ENCODE results near the gene SMOC1.

The SMOC1 gene

DNA sequence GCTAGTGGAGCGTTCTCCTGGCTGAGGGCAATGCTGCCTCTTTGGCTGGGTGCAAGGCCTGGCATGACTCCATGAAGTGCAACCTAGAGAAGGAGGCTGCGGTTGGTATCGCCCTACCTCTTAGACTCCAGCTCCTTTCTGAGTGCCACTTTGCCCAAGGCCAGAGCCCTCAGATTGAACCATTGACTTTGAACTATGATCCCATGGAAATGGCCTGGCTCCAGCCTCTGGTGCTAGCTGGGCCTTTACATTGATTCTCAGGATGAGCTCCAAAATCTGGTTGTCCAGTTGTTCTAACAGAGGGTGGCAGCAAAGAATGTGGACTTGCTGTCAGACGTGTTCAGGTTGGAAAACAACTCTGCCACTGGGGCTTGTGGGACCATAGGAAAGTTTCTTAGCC is 16.1 kb upstream of the SMOC1 start:
- DNase-seq: no peak

DNA sequence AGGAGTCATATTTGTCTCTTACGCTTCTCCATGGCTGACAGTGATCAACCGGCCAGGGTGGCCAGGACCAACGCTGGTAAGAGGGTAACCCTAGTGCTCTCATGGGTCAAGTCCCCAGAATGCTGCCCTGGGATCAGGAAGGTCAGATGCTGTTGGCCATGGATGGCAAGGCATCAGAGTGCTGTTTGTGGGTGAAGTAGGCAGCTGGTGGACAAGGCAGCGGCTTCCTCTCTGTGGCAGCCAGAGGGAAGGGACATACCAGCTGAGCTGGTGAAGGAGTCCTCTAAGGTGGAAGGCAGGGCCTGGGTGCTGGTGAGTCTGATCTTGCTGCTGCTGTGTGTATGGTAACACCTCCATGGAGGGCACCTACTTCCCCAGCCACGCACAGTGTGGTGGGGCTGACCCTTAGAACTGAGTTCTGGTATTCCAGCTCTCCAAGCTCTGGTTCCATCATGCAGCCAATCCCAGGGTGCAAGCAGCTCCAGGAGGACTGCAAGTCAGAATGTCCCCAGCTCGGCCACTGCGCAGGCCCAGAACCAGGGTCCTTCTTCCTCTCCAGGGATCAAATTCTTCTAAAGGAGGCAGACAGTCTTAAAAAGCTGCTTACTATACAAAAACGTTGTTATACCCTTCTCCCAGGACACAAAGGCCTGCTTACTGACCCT is 13.4 kb upstream of the SMOC1 start:
- DNase-seq: no peak

DNA sequence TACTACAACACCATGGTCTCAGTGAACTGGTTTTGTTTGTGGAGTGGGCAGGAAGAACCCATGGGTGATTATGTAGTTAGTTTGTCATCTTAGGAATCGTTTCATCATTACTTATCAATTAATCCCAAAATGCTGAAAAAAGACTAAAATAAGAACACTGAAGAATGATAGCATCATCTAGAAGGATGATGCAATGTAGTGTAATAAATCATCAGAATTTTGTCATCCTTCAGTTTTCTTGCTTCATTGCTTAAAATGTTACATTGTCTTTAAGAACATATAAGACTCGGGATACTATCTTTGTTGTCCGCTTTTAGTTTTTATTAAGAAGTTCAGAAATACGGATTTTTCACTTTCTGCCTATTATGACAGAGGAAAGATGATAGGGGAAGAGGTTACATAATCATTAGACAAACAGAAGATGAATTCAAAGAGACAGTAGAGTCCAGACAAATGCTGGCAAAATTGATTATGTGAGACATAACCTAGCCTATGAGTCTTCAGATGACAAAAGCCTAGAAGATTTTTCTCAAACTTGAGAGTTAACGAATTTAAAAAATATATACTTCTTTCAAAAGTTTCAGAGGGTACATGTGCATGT is 10.8 kb upstream of the SMOC1 start:
- DNase-seq: no peak

DNA sequence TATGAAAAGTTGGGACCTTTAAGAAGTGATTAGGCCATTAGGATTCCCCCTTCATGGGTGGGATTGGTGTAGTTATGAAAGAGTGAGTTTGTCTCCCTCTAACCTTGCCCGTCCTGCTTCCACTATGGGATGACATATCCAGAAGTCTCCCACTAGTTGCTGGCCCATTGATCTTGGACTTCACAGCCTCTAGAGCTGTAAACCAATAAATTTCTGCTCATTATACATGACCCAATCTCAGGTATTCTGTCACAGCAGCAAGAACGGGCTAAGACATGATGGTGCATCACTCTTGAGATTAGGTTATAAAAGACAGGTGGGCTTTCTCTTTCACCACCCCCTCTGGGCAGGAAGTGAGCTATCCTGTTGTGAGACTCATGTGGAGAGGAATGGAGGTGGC is 8.6 kb upstream of the SMOC1 start:
- DNase-seq: no peak

DNA sequence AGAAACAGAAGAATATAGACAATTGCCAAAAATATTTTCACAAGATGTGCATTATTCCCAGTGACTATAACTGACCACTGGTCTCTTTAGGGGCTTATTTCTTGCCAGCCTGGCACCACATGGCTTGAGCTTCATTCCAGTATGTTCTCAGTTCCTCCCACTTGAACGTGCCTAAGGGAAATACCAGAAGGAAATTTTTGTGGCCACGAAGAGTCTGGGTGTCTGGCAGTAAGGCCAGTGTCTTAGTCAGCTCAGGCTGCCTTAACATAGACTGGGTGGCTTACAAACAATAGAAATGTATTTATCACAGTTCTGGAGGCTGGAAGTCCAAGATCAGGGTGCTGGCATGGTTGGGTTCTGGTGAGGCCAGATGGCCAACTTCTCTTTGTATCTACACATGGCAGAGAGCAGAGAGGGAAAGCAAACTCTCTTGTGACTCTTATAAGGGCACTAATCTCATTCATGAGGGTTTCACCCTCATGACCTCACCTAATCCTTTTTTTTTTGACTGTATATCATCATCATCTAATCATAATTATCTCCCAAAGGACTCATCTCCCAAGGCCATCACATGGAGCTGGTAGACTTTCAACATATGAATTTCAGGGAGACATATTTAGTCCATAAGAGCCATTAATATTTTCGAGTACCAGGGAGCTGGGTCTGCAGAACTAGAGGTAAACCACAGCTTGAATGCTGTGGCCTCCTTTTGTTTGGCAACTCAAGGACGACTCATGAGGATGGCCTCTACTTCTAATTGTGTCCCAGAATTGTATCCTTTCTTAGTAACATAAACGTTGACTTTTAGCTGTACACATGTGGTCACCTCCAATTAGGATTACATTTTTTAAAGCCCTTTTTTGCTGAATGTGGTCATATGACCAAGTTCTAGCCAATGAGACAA is 5.1 kb upstream of the SMOC1 start:
- no peak for DNase-seq

DNA sequence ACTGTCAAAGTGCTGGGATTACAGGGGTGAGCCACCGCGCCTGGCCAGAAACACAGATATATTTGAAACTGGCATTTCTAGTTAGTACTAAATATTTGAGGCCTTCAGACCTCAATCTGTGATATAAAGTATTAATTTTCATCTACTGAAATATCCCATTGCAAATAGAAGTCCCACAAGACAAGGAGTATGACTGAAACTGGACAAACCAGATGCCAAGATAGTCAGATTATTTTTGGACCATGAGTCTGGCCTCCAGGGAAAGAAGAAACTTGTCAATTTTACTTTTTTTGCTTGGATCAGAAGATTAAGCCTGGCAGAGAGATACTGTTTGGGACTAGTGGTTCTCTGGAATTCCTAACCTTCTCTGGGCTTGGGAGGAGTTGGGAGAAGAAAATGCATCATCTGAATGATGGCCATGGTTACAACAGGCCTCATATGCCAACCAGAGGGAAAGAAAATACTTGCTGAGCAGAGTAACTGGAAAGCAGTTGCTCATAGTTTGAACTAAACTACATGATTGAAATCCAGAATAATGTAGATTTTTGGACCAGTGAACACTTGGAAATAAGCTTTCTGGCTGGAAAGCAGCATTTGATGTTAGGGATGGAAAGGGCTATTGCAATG is 2.9 kb upstream of the SMOC1 start:
- no peak for DNase-seq

DNA sequence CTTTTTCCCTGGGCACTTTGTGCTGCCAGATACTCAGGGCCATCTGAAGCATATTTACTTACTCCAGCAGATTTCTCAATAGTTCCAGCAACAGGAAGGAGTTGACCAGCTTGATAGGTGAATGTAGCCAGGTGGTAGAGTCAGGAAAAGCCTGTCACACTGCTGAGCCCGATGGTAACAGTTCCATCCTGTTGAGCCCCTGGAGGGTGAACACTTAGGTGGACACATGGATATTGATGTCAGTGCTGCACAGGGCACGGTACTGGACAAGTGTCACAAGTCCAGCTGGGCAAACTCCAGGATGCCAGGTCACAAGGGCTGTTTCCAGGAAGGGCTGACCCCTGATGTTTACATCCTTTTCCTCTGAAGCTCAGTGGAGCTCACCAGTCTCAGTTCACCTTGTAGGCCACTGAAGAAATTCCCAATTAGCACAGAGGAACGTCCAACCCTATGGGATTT is 2.3 kb upstream of the SMOC1 start:
- no peak for DNase-seq

DNA sequence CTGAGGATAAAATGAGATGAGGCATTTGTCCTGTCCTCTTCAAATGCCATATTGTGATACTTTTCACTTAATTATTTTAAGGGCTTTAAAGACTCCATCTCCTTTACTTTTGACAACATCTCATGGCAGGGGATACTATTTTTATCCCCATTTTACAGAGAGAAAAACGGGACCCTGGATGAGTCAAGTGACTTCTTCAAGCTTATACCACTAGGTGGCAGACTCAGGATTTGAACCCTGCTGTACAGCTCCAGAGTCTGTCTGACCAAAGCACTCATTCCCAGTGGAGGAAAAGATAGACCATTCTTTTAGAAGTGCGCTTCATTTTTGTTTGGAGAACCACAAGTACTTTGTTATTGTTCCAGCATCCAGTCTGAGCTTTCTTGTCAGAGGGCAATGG is 1.7 kb upstream of the SMOC1 start:
- DNase-seq: no peak

DNA sequence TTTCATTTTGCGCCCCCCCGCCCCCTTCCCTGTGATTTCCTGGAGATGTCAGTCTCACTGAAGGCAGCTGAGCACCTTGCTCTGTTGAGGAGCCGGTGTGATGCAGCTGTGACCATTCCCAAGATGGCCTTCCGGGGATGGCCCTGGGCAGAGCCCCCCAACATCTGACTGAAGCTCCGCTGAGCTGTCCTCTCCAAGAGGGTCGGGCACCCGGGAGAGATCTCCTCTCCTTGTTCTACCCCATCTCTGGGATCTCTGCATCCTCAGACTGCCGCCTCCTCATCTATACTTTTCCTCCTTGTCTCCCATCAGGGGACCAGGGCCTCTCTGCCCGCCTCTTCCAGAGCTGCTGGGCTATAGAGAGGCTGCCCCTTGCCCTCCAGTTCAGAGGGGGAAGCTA is 965 bp upstream of the SMOC1 start:
- no peak for DNase-seq

DNA sequence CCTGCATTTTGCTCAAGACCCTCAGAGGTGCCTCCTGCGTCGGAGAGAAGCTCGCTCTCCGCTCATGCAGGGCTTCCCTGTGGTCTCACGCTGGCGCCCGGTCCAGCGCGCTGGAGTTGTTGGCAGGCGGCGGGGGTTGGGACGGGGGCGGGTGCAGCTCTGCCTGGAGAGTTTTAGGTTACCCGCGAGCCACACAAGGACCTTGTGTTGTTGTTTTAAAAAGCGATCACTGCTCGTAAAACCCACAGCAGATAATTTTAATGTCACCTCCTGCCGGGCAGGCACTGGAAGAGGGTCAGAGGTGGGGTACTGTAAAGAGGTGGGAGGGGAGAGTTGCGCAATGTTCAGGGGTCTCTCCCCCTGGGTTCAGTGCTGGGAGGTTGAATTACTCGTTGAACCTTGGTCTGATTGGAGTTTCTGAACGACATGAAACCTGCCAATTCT is 850 bp downstream of the SMOC1 start:
- DNase-seq: no peak

DNA sequence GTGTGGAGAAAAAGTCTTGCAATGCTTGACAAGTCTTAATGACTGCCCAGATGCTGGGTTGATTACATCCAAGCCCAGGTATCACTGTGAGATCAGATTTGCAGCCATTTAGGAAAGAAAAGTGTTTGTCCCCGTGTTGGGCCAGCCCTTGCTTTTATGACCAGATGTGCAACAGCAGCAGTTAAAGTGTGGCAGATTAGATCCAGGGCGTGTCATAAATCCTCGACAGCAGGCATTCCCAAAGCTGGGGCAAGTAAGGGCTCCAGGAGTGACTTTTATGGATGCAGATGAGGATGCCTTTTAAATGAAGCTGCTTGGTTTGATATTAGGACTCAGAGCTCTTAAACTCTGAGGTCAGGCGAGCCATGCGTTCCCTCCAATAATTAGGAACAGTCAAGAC is 1.7 kb downstream of the SMOC1 start:
- no peak for DNase-seq

DNA sequence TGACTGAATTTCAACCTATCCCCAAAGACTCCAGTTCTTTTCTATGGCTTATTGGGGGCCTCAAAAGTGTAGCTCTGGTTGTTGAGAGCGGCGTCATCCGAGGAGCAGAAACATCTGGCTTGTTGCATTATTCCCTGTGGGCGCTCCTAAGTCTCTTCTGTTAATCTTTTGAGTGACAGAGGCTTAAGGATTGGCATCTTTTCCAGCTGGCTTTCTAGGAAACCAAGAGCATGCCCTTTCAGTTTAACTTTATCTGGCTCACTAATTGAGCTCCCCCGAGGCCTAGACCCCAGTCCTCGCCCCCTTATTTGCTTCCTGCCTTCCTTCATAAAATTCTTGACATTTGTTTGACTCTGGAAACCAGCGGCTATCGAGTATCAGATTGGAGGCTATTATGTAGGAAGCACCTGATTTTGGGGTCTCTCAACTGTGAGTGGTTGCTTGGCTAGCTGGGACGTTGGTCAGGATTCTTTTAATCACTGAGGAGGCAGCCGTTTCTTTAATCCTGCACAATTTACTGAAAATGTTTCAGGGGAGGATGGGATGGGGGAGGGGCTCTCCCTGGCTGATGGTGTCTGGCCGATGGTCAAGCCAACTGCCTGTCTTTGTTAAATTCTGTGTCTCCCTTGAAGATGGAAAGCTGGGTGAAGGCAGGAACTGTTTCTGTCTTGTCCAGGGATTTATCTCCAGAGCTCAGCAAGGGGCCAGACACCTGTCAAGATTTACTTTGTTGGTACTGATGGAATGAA is 3.1 kb downstream of the SMOC1 start:
- no peak for DNase-seq

DNA sequence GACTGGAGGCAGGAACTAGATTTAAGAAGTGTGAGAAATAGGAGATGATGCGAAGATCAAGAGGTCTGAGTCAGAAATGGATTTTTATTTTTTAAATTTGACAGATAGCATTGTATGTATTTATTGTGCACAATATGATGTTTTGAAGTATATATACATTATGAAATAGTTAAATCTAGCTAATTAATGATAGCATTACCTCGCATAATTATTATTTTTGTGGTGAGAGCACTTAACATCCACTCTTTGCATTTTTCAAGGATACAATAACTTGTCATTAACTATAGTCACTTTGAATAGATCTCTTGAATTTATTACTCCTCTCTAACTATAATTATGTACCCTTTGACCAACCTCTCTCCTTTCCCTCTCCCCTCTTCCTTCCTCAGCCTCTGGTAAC is 3.7 kb downstream of the SMOC1 start:
- DNase-seq: no peak

DNA sequence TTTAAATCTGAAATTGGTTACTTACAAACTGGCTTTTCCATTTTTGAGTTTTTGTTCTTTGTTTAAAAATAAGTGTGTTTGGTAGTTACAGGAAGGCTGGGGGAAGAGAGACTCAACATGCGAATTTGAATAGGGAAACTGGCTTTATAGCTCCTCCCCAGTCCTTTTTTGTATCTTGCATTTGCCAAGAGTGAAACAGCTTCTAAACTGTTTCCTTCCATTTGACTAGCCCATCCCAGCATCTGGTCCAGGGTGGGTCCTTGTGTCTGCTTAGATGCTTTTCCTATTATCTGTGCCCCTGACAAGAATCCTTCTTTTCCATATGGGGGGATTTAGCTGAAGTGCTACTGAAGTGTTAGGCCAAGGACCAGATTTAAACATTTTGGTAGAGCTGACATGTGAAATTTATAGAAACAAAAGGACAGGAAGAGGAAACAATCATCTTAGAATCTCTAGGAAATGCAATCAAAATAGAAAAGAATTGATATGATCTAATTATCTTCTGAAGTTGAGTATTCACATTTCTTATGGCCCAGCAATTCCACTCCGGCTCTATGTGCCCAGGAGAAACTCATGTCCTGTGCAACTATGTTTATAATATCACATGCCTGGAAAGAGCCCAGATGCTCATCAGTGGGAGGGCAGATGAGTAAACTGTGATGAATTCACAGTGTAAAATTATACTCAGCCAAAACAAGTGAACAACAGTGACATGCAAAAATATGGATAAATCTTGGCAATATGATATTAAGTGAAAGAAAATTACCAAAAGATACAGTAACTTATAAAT is 7.4 kb downstream of the SMOC1 start:
- DNase-seq: no peak

DNA sequence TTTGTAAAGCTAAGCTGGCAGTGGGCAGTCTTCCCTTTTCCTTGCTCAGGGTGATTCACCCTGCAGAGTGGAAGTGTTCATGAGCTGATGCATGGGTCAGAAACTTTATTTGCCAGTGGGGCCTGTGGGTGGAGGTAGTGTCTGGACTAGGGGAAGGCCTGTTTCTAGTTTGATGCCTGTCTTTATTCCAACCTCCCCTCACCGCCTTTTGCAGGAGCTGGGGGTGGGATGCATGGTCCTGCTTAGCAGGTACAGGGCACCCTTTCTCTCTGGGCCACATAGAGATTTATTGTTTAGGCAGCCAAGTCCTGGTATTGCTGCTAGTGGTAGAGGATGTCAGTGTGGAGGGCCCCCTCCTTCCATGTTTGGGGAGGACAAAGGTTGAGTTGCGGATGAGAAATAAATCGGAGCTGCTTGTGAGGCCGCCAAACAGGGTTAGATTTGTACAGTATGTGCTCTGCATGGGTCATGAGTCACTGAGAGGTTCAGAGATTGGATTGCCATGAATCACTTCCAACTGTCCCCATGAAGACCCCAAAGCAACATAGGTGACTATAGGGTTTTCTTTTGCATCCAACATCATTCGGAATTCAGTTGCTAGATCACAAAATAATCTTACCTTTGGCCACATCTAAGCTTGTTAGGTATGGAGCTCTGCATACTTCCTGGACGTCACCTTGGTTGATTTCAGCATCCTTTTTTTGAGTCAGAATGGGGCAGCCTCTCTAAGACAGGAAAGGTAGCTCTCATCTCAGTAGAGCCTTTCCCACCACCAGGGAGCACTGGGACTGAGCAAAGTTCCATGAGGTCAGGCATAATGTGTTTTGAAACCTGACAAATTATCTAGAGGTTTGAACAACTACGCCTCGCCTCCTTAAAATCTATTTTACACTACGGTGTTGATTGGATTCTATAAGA is 8.8 kb downstream of the SMOC1 start:
- no peak for DNase-seq

DNA sequence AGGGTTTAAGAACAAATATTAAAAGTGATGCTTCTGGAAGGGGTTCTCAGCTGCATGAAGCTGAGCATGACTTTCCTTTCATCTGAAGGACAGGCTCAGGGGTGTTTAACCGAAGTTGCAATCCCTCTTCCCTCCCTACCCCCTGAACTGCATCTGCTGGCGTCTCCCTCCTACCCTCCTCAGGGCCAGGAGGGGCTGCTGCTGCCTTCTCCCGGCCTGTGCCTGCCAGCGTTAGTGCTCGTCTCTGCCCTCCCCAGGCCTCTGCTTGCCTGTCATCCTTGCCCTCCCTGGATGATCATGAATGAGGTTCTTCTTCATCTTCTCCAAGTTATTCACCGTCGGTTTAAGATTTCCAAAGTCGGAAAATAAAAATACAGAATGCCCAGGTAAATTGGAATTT is 12.2 kb downstream of the SMOC1 start:
- DNase-seq: no peak

DNA sequence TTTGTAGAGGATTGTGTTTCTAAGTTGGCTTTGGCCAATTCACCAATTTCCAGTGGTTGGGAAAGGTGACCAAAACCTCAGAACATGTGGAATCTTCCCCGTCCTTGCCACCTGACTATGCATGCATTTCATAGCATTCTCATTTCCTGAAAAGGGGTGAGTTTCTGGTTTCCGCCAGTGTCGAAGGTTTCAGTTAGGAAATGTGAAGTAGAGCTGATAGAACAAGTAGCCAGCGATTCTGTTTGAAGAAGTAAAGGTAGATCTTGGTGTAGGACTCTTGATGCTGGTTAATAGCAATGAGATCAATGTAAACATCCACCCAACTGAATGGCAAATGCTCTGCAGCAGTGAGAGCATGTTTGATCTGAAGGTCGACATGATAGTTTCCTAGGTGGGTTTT is 15.9 kb downstream of the SMOC1 start:
- DNase-seq: no peak

DNA sequence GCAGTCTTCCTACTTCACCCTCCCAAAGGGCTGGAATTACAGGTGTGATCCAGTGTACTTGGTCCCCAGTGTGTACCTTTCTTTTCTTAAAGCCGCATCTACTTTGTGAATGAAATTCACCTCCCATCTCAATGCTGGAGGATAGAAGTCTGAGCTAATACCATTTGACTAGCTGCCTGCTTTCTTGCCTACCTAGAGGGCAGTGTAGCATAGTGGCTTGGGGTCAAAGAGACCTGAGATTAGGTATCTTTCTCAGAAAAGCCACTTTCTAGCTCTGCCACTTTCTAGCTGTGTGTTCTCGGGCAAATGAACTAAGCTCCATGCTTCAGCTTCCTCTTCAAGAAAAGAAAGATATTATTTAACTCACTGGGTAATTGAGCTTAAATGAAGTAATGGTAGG is 16.9 kb downstream of the SMOC1 start:
- no peak for DNase-seq

DNA sequence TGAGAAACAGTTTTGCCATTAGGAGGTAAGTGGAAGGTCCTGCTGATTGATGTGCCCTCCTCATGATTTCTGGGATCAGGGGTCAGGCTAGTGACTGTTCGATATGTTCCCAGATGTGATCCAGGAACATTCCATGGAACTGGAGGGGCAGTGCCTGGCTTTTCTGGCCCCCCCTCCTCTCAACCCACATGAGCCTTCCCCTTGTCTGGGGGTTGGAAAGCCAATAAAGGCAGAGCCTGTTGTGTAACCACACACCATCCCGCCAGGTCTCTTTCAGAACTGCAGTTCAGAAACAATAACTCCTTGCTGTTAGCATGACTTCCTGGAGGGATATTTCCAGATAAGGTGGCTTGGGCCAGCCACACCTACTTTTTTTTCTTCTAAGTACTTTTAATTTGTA is 17.8 kb downstream of the SMOC1 start:
- no peak for DNase-seq

DNA sequence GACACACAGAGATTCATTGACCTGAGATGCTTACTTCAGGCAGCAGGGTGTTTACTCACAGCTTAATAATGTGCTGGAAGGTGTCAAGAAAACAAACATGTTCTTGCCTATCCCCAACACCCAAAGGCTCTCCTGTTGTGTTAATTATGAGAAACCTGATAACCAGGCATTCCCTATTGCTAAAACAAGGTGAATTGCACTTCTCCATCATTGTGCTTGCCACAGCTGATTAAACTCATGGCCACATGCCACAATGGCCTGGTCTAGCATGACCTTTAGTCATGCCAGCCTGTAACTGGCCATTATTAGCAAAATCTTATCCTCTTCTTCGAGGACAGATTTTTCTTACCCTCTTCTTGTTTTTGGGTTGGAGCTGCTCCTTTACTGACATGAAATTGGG is 21.4 kb downstream of the SMOC1 start:
- DNase-seq: no peak

All from MV-4-11 (cell line).